ENCODE data around the gene CRLF1. TPM values are rescaled to one million over a fixed set of nuclear protein-coding genes. Genes with fewer than 3 reads are reported as not detected.

Gene CRLF1
- total and polyA plus RNA-seq, 2 donors (not counting 1 experiment from before 2014, with no cell fraction given) = not detected

DNA sequence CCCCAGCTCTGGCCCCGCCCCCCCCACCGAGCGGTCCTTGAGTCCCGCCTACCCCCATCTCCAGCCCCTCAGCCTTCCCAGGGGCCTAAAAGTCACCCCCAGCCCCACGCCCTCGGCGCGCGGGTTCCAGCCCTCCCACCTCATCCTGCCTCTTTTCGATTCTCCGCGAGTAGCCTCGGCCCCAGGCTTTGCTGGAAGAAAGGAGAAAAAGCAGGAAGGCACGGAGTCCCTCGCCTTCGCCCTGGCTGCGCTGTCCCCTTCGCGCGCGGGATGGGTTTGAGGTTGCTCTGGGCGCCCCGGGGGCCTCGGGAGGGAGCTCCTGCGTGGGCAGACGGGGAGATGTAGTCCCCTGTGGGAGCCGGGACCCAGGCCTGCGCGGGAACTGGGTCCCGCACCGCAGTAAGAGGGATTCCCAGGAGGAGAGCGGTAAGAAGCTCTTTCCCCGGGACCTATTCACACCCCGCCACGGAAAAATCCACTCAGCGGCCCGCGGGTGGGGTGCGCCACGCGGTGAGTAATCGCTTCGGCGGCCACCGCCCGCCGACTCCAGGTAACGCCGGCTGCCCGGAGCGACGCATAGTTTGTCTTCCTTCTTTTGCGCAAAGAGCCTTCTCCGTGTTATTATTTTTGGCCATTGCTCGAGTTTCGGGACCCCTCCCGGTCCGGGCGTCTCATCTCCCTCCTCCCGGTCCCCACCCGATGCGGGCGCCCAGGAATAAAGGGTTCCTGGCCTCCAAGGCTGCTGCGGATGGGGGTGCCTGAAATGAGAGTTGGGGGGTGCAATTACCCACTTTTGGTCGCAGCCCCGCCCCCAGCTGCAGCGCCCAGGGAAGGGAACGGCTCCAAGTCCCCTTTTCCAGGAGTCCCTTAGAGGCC lies 865 bp upstream of the CRLF1 start:
- H3K4me3 ChIP-seq (ENCODE audit: control extremely low read depth in 1 of 5, extremely low read depth in 1 of 5, insufficient read depth in 1 of 5, low read depth in 2 of 5, low read length in 4 of 5) = no peak overlapping the region
- no peaks in the 10 kb centered on the region for H4K20me1 ChIP-seq (ENCODE audit: control insufficient read depth, insufficient read depth, low read length, poor library complexity, severe bottlenecking)
- ChIA-PET POLR2A (no interaction called here), CTCF (interaction anchor here (0.8 kb wide), 1 partner anchor 18 kb away, joined by 3 read pairs; no protein-coding TSS in a partner anchor)
- no peak overlapping the region for H2AFZ ChIP-seq (ENCODE audit: insufficient read depth, low read depth, low read length, poor library complexity, severe bottlenecking)
- Mint-ChIP-seq H3K4me1 (peaks cover 36% of the 10 kb centered on the region), H3K9me3 (ENCODE audit: insufficient read depth) (no peaks in the 10 kb centered on the region), H3K27ac (no peak overlapping the region), H3K27me3 (peaks cover 48% of the 10 kb centered on the region), H3K4me3 (peak overlapping the region; percentile 23)
- 5% methylated on average over 56 of the region's 68 CpGs for WGBS (ENCODE audit: insufficient coverage)
- ATAC-seq (ENCODE audit: low read depth) = no peak
- intact Hi-C loops (cut with micrococcal nuclease) = no loop called here
- peaks cover 0 to 86% (median 65%) of the 10 kb centered on the region in 4 experiments for H3K27me3 ChIP-seq (replicated peaks in 1 of 4; ENCODE audit: control extremely low read depth in 1 of 4, control insufficient read depth in 3 of 4, insufficient read depth in 4 of 4, low read length in 3 of 4)
- no peak overlapping the region for H3K27ac ChIP-seq (ENCODE audit: low read length in 2 of 2)
- no peak overlapping the region for H3K9ac ChIP-seq (ENCODE audit: low read length)
- H3K9me3 ChIP-seq (ENCODE audit: control extremely low read depth in 1 of 3, control insufficient read depth in 2 of 3, insufficient read depth in 1 of 3, low read length in 2 of 3) = peaks cover 0 to 25% (median 0%) of the 10 kb centered on the region in 3 donors
- no peaks in the 10 kb centered on the region for H3K36me3 ChIP-seq (replicated peaks in 1 of 2; ENCODE audit: control extremely low read depth in 1 of 2, control insufficient read depth in 1 of 2, extremely low read depth in 1 of 2, insufficient read depth in 2 of 2, low read length in 1 of 2)
- DNase-seq = no peak
- peaks cover 49% of the 10 kb centered on the region in 2 donors for H3K4me1 ChIP-seq (ENCODE audit: control insufficient read depth in 2 of 2, insufficient read depth in 2 of 2, low read length in 2 of 2)
- peak overlapping the region; percentile 69 for H3K4me2 ChIP-seq (replicated peaks; ENCODE audit: low read depth, low read length, poor library complexity, severe bottlenecking)
- H3K79me2 ChIP-seq (ENCODE audit: control insufficient read depth, insufficient read depth, low read length) = no peaks in the 10 kb centered on the region
- no peak for TF ChIP-seq CTCF (IDR thresholded peaks at IDR 0.05)
- peak; percentile 83 for TF ChIP-seq EZH2 (IDR thresholded peaks at IDR 0.05; ENCODE audit: borderline replicate concordance, insufficient read depth, low read depth, low read length, poor library complexity, severe bottlenecking)

Data from B cell (primary cell).